ENCODE results near the gene ILDR1. TPM values are rescaled to one million over a fixed set of nuclear protein-coding genes. Genes with fewer than 3 reads are reported as not detected.

Gene ILDR1
- total and polyA plus RNA-seq, 2 experiments from 2014 or later = 0.66 to 0.97 TPM

- no peak for TF ChIP-seq ZNF462 (CRISPR knock-in tag; IDR thresholded peaks at IDR 0.05)
- no peak for TF ChIP-seq CTCF (conservative IDR thresholded peaks at IDR 0.05; ENCODE audit: low read depth in 2 of 2)
- TF ChIP-seq ZNF331 (CRISPR knock-in tag; IDR thresholded peaks at IDR 0.05; ENCODE audit: low read depth) = no peak
Observed at GRCh38 chr3:122011396-122011795, 10.7 kb downstream of the ILDR1 start (continued).

- no peak overlapping the region for H3K4me3 Mint-ChIP-seq
- H3K36me3 Mint-ChIP-seq (ENCODE audit: low read depth) = no peaks in the 10 kb centered on the region; the same call in 2 of the 3 replicates
- Histone ChIP-seq H3K27me3 (ENCODE audit: insufficient read depth) (no peaks in the 10 kb centered on the region), H3F3A (replicated peaks; ENCODE audit: low read depth) (no peaks in the 10 kb centered on the region), H3K79me2 (replicated peaks; ENCODE audit: insufficient read depth) (no peaks in the 10 kb centered on the region), H3K4me2 (no peak overlapping the region), H2AFZ (no peak overlapping the region), H3K4me3 (no peak overlapping the region), H3K9me2 (ENCODE audit: insufficient read depth) (0 out of 2 replicates have a peak, but pooled peaks cover 3% of the 10 kb centered on the region), H3K4me1 (ENCODE audit: insufficient read depth) (peaks cover 9% of the 10 kb centered on the region; the same call in 1 of the 2 replicates), H4K20me1 (replicated peaks; ENCODE audit: insufficient read depth) (no peaks in the 10 kb centered on the region), H3K27ac (ENCODE audit: low read depth) (no peak overlapping the region), H3K36me3 (ENCODE audit: insufficient read depth) (no peaks in the 10 kb centered on the region)
- ATAC-seq (no peak), DNase-seq (ENCODE audit: low spot score) (no peak)
- peaks cover 4% of the 10 kb centered on the region for H3K27me3 Mint-ChIP-seq (ENCODE audit: insufficient read depth, low read depth, poor library complexity)
- H3K4me1 Mint-ChIP-seq = peaks cover 17% of the 10 kb centered on the region
- TF ChIP-seq CREB1 (CRISPR knock-in tag; IDR thresholded peaks at IDR 0.05; ENCODE audit: low read depth) (no peak), CTCF (conservative IDR thresholded peaks at IDR 0.05; ENCODE audit: low read depth in 2 of 2) (no peak), EZH2 (IDR thresholded peaks at IDR 0.05; ENCODE audit: low read depth, unreplicated experiment) (no peak)
- no peak overlapping the region for H3K27ac Mint-ChIP-seq
- no peaks in the 10 kb centered on the region for H3K9me3 Mint-ChIP-seq
Observed at GRCh38 chr3:122010506-122010905, 11.5 kb downstream of the ILDR1 start.
